ENCODE results near the gene LRRC7. TPM values are rescaled to one million over a fixed set of nuclear protein-coding genes. Genes with fewer than 3 reads are reported as not detected.

The LRRC7 gene
- total RNA-seq, 6 experiments from 2014 or later: 0.09 to 0.33 (median 0.23) TPM

- Mint-ChIP-seq H3K36me3 (ENCODE audit: low read depth) (no peaks in the 10 kb centered on the region), H3K27ac (no peak overlapping the region), H3K9me3 (no peaks in the 10 kb centered on the region), H3K4me3 (no peak overlapping the region), H3K27me3 (ENCODE audit: insufficient read depth) (no peaks in the 10 kb centered on the region), H3K4me1 (ENCODE audit: low read depth) (peaks cover 10% of the 10 kb centered on the region; the same call in 1 of the 2 replicates)
- no peak for TF ChIP-seq CTCF (IDR thresholded peaks at IDR 0.05)
- no peak for DNase-seq
These were observed 424.9 kb downstream of the LRRC7 start for GRCh38 chr1:69992594-69992993.

- Mint-ChIP-seq H3K36me3 (ENCODE audit: low read depth) (no peaks in the 10 kb centered on the region), H3K4me1 (ENCODE audit: low read depth) (peaks cover 10% of the 10 kb centered on the region; the same call in 1 of the 2 replicates), H3K27ac (no peak overlapping the region), H3K4me3 (no peak overlapping the region), H3K9me3 (no peaks in the 10 kb centered on the region), H3K27me3 (ENCODE audit: insufficient read depth) (no peaks in the 10 kb centered on the region)
- TF ChIP-seq CTCF (IDR thresholded peaks at IDR 0.05): no peak
- no peak for DNase-seq
These were observed 426.1 kb downstream of the LRRC7 start for GRCh38 chr1:69993810-69994209.

GRCh38 chr1:69994241-69994640, 426.5 kb downstream of the LRRC7 start:
- DNase-seq: no peak
- TF ChIP-seq CTCF (IDR thresholded peaks at IDR 0.05): no peak
- H3K4me3 Mint-ChIP-seq: no peak overlapping the region

GRCh38 chr1:69998847-69999246, 431.1 kb downstream of the LRRC7 start:
- no peaks in the 10 kb centered on the region for H3K36me3 Mint-ChIP-seq (ENCODE audit: low read depth)
- no peaks in the 10 kb centered on the region for H3K9me3 Mint-ChIP-seq
- no peak for DNase-seq
- no peak for TF ChIP-seq CTCF (IDR thresholded peaks at IDR 0.05)
- no peaks in the 10 kb centered on the region for H3K27me3 Mint-ChIP-seq (ENCODE audit: insufficient read depth)
- H3K4me3 Mint-ChIP-seq: no peak overlapping the region
- H3K27ac Mint-ChIP-seq: no peak overlapping the region
- H3K4me1 Mint-ChIP-seq (ENCODE audit: low read depth): peaks cover 17% of the 10 kb centered on the region; the same call in 1 of the 2 replicates

More at GRCh38 chr1:69994241-69994640, 426.5 kb downstream of the LRRC7 start:
- no peaks in the 10 kb centered on the region for H3K27me3 Mint-ChIP-seq (ENCODE audit: insufficient read depth)
- no peaks in the 10 kb centered on the region for H3K36me3 Mint-ChIP-seq (ENCODE audit: low read depth)
- H3K4me1 Mint-ChIP-seq (ENCODE audit: low read depth): peaks cover 10% of the 10 kb centered on the region; the same call in 1 of the 2 replicates
- H3K27ac Mint-ChIP-seq: no peak overlapping the region
- no peaks in the 10 kb centered on the region for H3K9me3 Mint-ChIP-seq

- Mint-ChIP-seq H3K9me3 (no peaks in the 10 kb centered on the region), H3K4me1 (ENCODE audit: low read depth) (peaks cover 12% of the 10 kb centered on the region; the same call in 1 of the 2 replicates), H3K27me3 (ENCODE audit: insufficient read depth) (no peaks in the 10 kb centered on the region), H3K27ac (no peak overlapping the region), H3K4me3 (no peak overlapping the region), H3K36me3 (ENCODE audit: low read depth) (no peaks in the 10 kb centered on the region)
- no peak for TF ChIP-seq CTCF (IDR thresholded peaks at IDR 0.05)
- no peak for DNase-seq
These were observed 435.6 kb downstream of the LRRC7 start for GRCh38 chr1:70003211-70003908.
